Panc1 (cell line): ENCODE measurements around the gene JAZF1.

Source experiments
- POLR2AphosphoS5 ChIP-seq: IDR thresholded peaks from 2 replicates; pipeline ENCODE4 v1.6.1; 2012; ENCODE audit warnings: mild to moderate bottlenecking, low read depth, low read length, moderate library complexity
- TCF7L2 ChIP-seq: IDR thresholded peaks from 2 replicates; pipeline ENCODE4 v1.6.1; 2011; ENCODE audit warnings: mild to moderate bottlenecking, low read depth, low read length, inconsistent platforms
- TF ChIP-seq, protein P1 (sequence below): fragments of 450-650 bp; IDR thresholded peaks from 2 replicates; pipeline ENCODE4 v1.5.1; 2017; ENCODE audit warnings: mild to moderate bottlenecking
- TF ChIP-seq, protein P2 (sequence below), 2 experiments: IDR thresholded peaks; 2 replicates each; pipeline ENCODE4 v1.6.1; 2011 to 2012; ENCODE audit warnings: low read depth in 2 of 2, control low read depth in 1 of 2, low read length in 1 of 2, mild to moderate bottlenecking in 1 of 2, moderate library complexity in 1 of 2; ENCODE audit not compliant: insufficient read depth in 1 of 2

DNA sequence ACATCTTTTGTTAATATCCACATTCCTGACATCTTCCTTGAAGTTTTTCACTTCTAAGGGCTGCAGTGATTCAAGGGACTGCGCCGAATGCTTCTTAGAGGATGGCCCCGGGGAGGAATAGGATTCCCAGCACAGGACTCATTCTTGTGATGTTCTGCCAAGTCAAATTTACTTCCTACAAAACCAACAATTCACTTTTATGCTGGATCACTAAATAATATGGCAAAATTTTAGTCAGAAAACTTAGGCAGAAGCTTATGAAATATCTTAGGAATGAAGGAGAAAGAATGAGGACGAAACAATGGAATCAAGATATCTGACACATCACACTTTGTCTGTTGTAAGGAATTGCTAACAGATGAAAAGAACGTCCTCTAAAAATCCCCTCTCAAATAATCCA, 151.5 kb downstream of the JAZF1 start:
- TF ChIP-seq, protein P1, sequence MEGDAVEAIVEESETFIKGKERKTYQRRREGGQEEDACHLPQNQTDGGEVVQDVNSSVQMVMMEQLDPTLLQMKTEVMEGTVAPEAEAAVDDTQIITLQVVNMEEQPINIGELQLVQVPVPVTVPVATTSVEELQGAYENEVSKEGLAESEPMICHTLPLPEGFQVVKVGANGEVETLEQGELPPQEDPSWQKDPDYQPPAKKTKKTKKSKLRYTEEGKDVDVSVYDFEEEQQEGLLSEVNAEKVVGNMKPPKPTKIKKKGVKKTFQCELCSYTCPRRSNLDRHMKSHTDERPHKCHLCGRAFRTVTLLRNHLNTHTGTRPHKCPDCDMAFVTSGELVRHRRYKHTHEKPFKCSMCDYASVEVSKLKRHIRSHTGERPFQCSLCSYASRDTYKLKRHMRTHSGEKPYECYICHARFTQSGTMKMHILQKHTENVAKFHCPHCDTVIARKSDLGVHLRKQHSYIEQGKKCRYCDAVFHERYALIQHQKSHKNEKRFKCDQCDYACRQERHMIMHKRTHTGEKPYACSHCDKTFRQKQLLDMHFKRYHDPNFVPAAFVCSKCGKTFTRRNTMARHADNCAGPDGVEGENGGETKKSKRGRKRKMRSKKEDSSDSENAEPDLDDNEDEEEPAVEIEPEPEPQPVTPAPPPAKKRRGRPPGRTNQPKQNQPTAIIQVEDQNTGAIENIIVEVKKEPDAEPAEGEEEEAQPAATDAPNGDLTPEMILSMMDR = no peak
- TF ChIP-seq, protein P2, sequence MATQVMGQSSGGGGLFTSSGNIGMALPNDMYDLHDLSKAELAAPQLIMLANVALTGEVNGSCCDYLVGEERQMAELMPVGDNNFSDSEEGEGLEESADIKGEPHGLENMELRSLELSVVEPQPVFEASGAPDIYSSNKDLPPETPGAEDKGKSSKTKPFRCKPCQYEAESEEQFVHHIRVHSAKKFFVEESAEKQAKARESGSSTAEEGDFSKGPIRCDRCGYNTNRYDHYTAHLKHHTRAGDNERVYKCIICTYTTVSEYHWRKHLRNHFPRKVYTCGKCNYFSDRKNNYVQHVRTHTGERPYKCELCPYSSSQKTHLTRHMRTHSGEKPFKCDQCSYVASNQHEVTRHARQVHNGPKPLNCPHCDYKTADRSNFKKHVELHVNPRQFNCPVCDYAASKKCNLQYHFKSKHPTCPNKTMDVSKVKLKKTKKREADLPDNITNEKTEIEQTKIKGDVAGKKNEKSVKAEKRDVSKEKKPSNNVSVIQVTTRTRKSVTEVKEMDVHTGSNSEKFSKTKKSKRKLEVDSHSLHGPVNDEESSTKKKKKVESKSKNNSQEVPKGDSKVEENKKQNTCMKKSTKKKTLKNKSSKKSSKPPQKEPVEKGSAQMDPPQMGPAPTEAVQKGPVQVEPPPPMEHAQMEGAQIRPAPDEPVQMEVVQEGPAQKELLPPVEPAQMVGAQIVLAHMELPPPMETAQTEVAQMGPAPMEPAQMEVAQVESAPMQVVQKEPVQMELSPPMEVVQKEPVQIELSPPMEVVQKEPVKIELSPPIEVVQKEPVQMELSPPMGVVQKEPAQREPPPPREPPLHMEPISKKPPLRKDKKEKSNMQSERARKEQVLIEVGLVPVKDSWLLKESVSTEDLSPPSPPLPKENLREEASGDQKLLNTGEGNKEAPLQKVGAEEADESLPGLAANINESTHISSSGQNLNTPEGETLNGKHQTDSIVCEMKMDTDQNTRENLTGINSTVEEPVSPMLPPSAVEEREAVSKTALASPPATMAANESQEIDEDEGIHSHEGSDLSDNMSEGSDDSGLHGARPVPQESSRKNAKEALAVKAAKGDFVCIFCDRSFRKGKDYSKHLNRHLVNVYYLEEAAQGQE (IDR thresholded peaks at IDR 0.05; ENCODE audit: insufficient read depth in 1 of 2, low read depth in 2 of 2, low read length in 1 of 2) = no peak
- TF ChIP-seq POLR2AphosphoS5 (no peak), TCF7L2 (no peak)
